HFF-Myc (cell line): ENCODE measurements around the gene PLEKHH3.

Experiments used
- DNase-seq: peaks from one replicate; pipeline ENCODE4 v3.0.0-alpha.2; 2011; ENCODE audit warnings: low read depth; ENCODE audit errors: extremely low read depth
- H3K4me3 ChIP-seq: replicated peaks from 2 replicates; pipeline ENCODE4 v1.5.1; 2011; ENCODE audit warnings: low read depth, mild to moderate bottlenecking, control low read depth, low read length
- CTCF ChIP-seq: IDR thresholded peaks from 2 replicates; pipeline ENCODE4 v1.5.1; 2012; ENCODE audit warnings: mild to moderate bottlenecking, low read depth, low read length, control low read depth; ENCODE audit errors: missing control alignments

The PLEKHH3 gene

DNA sequence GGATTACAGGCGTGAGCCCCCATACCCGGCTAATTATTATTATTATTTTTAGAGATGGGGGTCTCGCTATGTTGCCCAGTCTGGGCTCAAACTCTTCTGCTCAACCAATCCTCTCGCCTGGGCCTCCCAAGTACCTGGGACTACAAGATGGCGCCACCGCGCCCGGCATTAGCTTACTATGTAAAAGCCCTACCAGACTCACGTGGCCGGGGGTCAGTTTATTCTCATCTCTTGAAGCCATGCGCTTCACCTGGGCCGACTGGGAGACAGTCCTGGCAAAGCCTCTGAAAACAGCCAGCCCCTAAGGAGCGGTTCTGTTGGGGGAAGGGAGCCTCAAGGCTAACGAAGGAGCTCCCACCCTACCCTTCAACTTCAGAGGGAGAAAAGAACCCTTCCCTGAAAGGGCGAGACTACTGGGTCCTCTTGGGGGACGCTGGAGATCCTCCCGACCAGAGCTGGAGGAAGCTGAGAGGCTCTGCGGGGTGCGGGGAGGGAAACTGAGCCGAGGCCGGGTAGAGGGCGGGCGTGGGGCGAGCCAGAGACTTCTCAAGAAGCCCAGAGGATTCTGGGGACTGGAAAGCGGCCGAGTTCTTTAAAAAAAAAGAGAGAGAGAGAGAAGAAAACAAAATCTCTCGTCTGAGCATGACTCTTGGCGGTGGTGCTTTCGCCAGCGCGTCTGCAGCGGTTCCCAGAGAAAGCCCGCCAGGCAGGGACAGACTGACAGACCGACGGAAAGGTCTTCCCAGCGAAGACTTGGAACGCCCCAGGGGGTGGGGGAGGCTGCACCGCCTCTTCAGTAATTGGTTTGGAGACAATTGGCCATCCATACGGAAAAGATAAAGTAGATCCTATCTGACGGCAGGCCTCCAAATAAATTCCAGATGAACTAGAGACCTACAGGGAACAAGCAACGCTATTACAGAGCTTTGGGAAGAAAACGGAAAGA lies 23.3 kb downstream of the PLEKHH3 start:
- peak overlapping the region; percentile 40 for H3K4me3 ChIP-seq
- DNase-seq, result peak; percentile 74
- no peak for TF ChIP-seq CTCF

DNA sequence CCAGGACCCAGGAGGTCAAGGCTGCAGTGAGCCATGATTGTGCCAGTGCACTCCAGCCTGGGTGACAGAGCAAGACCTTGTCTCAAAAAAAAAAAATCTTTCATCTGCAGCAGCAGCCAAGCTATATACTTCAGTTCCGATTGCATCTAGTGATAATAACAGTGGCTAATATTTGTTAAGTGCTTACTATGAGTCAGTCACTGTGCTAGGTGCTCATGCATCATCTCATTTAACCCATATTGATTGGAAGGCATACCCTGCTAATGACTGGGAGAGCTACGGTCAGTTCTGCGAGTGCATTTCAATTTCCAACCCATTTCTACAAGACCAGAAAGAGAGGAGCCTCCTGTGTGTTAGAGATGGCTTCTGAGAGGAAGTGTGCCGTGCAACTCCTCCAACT lies 25.4 kb downstream of the PLEKHH3 start:
- no peak overlapping the region for H3K4me3 ChIP-seq
- TF ChIP-seq CTCF, result no peak

DNA sequence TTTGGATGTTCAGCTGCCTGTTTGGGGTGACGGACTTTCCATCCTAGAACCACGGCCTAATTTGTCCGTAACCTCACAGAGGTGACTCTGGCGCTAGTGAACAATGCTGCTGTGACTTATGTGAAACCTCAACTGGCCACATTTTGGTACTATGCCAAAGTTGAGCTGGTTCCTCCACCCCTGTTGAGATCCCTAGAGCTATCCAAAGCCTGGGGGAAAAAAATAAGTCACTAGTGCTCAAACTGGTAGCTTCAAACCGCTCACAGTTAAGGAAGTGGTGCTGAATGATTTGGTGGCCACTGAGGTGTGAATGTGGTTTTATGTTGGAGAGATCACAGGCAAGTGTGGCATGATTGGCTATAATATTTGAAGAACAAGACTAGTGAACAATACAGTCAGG lies 29.0 kb downstream of the PLEKHH3 start:
- DNase-seq, result no peak
- no peak overlapping the region for H3K4me3 ChIP-seq
- TF ChIP-seq CTCF, result no peak

More for the DNA sequence above, 25.4 kb downstream of the PLEKHH3 start:
- DNase-seq, result no peak

GRCh38 chr17:42642336-42642735 lies 34.5 kb downstream of the PLEKHH3 start:
- DNase-seq, result no peak
- no peak overlapping the region for H3K4me3 ChIP-seq
- TF ChIP-seq CTCF, result no peak

DNA sequence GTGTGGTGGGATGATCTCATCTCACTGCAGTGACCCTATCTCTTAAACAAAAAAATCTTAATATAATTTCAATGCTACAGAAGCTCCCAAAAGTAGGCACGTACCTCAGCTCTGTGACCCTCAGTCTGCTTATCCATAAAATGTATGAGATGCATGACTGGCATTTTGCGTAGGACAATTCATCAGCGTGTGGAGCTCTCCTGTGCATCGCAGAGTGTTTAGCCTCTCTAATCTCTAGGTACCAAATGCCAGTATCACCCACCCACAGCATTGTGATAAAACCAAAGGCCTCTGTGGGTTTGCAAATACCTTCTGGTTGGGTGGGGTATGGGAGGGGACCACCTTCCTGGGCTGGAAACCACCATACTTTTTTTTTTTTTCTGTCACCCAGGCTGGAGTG lies 36.7 kb downstream of the PLEKHH3 start:
- TF ChIP-seq CTCF, result no peak
- DNase-seq, result no peak
- H3K4me3 ChIP-seq, result no peak overlapping the region

- no peak for DNase-seq
- TF ChIP-seq CTCF, result no peak
Observed at GRCh38 chr17:42639525-42640113, 37.2 kb downstream of the PLEKHH3 start.

More at GRCh38 chr17:42639525-42640113, 37.2 kb downstream of the PLEKHH3 start:
- H3K4me3 ChIP-seq, result no peak overlapping the region
